Measurements from ENCODE around the gene HRH2. TPM values are rescaled to one million over a fixed set of nuclear protein-coding genes. Genes with fewer than 3 reads are reported as not detected.

HRH2 gene
- total and polyA plus RNA-seq, 2 donors (not counting 1 experiment from before 2014, with no cell fraction given) = 0.03 TPM; not detected in 1

DNA sequence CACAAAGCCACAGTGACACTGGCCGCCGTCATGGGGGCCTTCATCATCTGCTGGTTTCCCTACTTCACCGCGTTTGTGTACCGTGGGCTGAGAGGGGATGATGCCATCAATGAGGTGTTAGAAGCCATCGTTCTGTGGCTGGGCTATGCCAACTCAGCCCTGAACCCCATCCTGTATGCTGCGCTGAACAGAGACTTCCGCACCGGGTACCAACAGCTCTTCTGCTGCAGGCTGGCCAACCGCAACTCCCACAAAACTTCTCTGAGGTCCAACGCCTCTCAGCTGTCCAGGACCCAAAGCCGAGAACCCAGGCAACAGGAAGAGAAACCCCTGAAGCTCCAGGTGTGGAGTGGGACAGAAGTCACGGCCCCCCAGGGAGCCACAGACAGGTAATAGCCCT lies 26.1 kb downstream of the HRH2 start:
- Histone ChIP-seq H3K9ac (ENCODE audit: insufficient read depth, low read length) (no peak overlapping the region), H3K4me1 (ENCODE audit: control insufficient read depth, extremely low read depth, insufficient read depth, low read length) (no peaks in the 10 kb centered on the region), H3K4me2 (ENCODE audit: extremely low read depth, insufficient read depth, low read length) (no peak overlapping the region), H4K20me1 (ENCODE audit: control insufficient read depth, extremely low read depth, insufficient read depth, low read length) (no peaks in the 10 kb centered on the region), H3K4me3 (replicated peaks in 1 of 4; ENCODE audit: control extremely low read depth in 1 of 4, insufficient read depth in 1 of 4, low read depth in 3 of 4, low read length in 4 of 4) (no peak overlapping the region), H3K79me2 (ENCODE audit: control insufficient read depth, insufficient read depth, low read length) (no peaks in the 10 kb centered on the region), H2AFZ (ENCODE audit: low read length) (no peak overlapping the region), H3K9me3 (ENCODE audit: control insufficient read depth, insufficient read depth, low read depth, low read length) (no peaks in the 10 kb centered on the region), H3K27ac (ENCODE audit: insufficient read depth, low read length) (no peak overlapping the region), H3K27me3 (ENCODE audit: control insufficient read depth, insufficient read depth, low read length) (no peaks in the 10 kb centered on the region), H3K36me3 (ENCODE audit: control insufficient read depth, insufficient read depth, low read length) (no peaks in the 10 kb centered on the region)
- no peak for DNase-seq (ENCODE audit: low read depth in 2 of 2)
- TF ChIP-seq EZH2 (IDR thresholded peaks at IDR 0.05; ENCODE audit: low read length, missing control alignments) (no peak), CTCF (conservative IDR thresholded peaks at IDR 0.05 in 1 of 2, IDR thresholded peaks at IDR 0.05 in 1 of 2; ENCODE audit: low read depth in 1 of 2, low read length in 2 of 2) (no peak)

- H3K27ac ChIP-seq (ENCODE audit: insufficient read depth, low read length) = no peak overlapping the region
- H3K27me3 ChIP-seq (ENCODE audit: control insufficient read depth, insufficient read depth, low read length) = no peaks in the 10 kb centered on the region
- DNase-seq (ENCODE audit: low read depth in 2 of 2) = no peak
- H3K36me3 ChIP-seq (ENCODE audit: control insufficient read depth, insufficient read depth, low read length) = no peaks in the 10 kb centered on the region
- no peak for TF ChIP-seq EZH2 (IDR thresholded peaks at IDR 0.05; ENCODE audit: low read length, missing control alignments)
- no peak for TF ChIP-seq CTCF (conservative IDR thresholded peaks at IDR 0.05 in 1 of 2, IDR thresholded peaks at IDR 0.05 in 1 of 2; ENCODE audit: low read depth in 1 of 2, low read length in 2 of 2)
- no peak overlapping the region for H3K9ac ChIP-seq (ENCODE audit: insufficient read depth, low read length)
- no peaks in the 10 kb centered on the region for H4K20me1 ChIP-seq (ENCODE audit: control insufficient read depth, extremely low read depth, insufficient read depth, low read length)
- H3K79me2 ChIP-seq (ENCODE audit: control insufficient read depth, insufficient read depth, low read length) = no peaks in the 10 kb centered on the region
- H3K4me2 ChIP-seq (ENCODE audit: extremely low read depth, insufficient read depth, low read length) = no peak overlapping the region
- H3K4me3 ChIP-seq (replicated peaks in 1 of 4; ENCODE audit: control extremely low read depth in 1 of 4, insufficient read depth in 1 of 4, low read depth in 3 of 4, low read length in 4 of 4) = no peak overlapping the region
- H3K4me1 ChIP-seq (ENCODE audit: control insufficient read depth, extremely low read depth, insufficient read depth, low read length) = no peaks in the 10 kb centered on the region
- no peak overlapping the region for H2AFZ ChIP-seq (ENCODE audit: low read length)
- no peaks in the 10 kb centered on the region for H3K9me3 ChIP-seq (ENCODE audit: control insufficient read depth, insufficient read depth, low read depth, low read length)
Measured at GRCh38 chr5:175684931-175685330, 27.1 kb downstream of the HRH2 start.

DNA sequence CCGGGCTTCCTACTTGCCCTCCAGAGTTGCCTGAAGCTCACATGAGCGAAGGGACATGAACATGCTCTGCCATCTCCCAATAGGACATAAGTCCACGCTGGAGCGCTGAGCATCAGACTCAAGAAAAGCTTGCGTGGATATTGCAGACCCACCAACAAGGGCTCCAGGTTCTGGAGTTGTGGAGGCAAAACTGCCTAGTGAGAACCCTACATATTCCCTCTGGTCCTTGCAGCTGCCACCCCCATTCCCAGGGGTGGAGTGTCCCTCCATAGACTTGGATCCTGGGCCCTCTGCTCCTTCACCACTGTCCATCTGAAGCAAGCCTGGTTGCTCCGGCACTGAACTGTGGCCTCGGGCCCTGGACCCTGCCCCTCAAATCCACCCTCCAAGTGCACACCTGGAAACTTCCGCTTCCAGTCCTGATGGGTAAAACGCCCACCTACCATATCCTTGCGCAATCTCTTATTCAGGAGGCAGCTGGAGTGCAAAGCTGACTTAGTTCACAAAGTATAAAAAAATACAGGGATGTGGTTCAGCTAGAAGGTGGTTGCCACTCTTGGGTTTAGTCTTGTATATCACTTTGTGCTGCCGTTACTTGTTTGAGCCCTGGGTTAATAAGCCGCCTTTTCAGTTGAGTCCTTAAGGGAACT lies 28.0 kb downstream of the HRH2 start:
- no peak overlapping the region for H3K9ac ChIP-seq (ENCODE audit: insufficient read depth, low read length)
- H3K36me3 ChIP-seq (ENCODE audit: control insufficient read depth, insufficient read depth, low read length) = no peaks in the 10 kb centered on the region
- no peaks in the 10 kb centered on the region for H3K27me3 ChIP-seq (ENCODE audit: control insufficient read depth, insufficient read depth, low read length)
- no peaks in the 10 kb centered on the region for H4K20me1 ChIP-seq (ENCODE audit: control insufficient read depth, extremely low read depth, insufficient read depth, low read length)
- TF ChIP-seq CTCF (conservative IDR thresholded peaks at IDR 0.05 in 1 of 2, IDR thresholded peaks at IDR 0.05 in 1 of 2; ENCODE audit: low read depth in 1 of 2, low read length in 2 of 2) (no peak), EZH2 (IDR thresholded peaks at IDR 0.05; ENCODE audit: low read length, missing control alignments) (no peak)
- H3K79me2 ChIP-seq (ENCODE audit: control insufficient read depth, insufficient read depth, low read length) = no peaks in the 10 kb centered on the region
- H3K4me2 ChIP-seq (ENCODE audit: extremely low read depth, insufficient read depth, low read length) = no peak overlapping the region
- no peak overlapping the region for H3K4me3 ChIP-seq (replicated peaks in 1 of 4; ENCODE audit: control extremely low read depth in 1 of 4, insufficient read depth in 1 of 4, low read depth in 3 of 4, low read length in 4 of 4)
- no peak overlapping the region for H2AFZ ChIP-seq (ENCODE audit: low read length)
- DNase-seq (ENCODE audit: low read depth in 2 of 2) = no peak
- H3K27ac ChIP-seq (ENCODE audit: insufficient read depth, low read length) = no peak overlapping the region
- H3K4me1 ChIP-seq (ENCODE audit: control insufficient read depth, extremely low read depth, insufficient read depth, low read length) = no peaks in the 10 kb centered on the region
- H3K9me3 ChIP-seq (ENCODE audit: control insufficient read depth, insufficient read depth, low read depth, low read length) = no peaks in the 10 kb centered on the region

Data from fibroblast of lung (primary cell).